HG03460 (cell line): ENCODE data around the gene PARP15.
"Not testable (repeated sequence)": the region's sequence is repeated elsewhere in the genome, so short reads cannot be mapped to it uniquely, and the experiment has no call there.

Experiments
- ATAC-seq: cut with Tn5 transposase; IDR thresholded peaks from one replicate; pipeline ENCODE4 v1.9.1; 2021; ENCODE audit not compliant: unreplicated experiment

PARP15 gene

GRCh38 chr3:122577409-122578031 is at the start of gene PARP15:
Gene PARP15 (plus strand): TSS chr3:122577650. CDS start chr3:122577668, 18 bp downstream.
- ATAC-seq: no peak

GRCh38 chr3:122530164-122530563 is 47.3 kb upstream of the PARP15 start:
- no peak for ATAC-seq

- no peak for ATAC-seq
These were observed 44.0 kb upstream of the PARP15 start for GRCh38 chr3:122533480-122533879.

GRCh38 chr3:122533931-122534334 is 43.5 kb upstream of the PARP15 start:
- ATAC-seq: peak; percentile 100

GRCh38 chr3:122535964-122536631 is 41.4 kb upstream of the PARP15 start:
- no peak for ATAC-seq

GRCh38 chr3:122536632-122537001 is 40.8 kb upstream of the PARP15 start:
- no peak for ATAC-seq

GRCh38 chr3:122538956-122539490 is 38.4 kb upstream of the PARP15 start:
- no peak for ATAC-seq

GRCh38 chr3:122546151-122546550 is 31.3 kb upstream of the PARP15 start:
- no peak for ATAC-seq

GRCh38 chr3:122548076-122548475 is 29.4 kb upstream of the PARP15 start:
- no peak for ATAC-seq

GRCh38 chr3:122548619-122549018 is 28.8 kb upstream of the PARP15 start:
- no peak for ATAC-seq

GRCh38 chr3:122553171-122553570 is 24.3 kb upstream of the PARP15 start:
- no peak for ATAC-seq

GRCh38 chr3:122555275-122556071 is 22.0 kb upstream of the PARP15 start:
- no peak for ATAC-seq

GRCh38 chr3:122557356-122557755 is 20.1 kb upstream of the PARP15 start:
- no peak for ATAC-seq

- ATAC-seq: no peak
These were observed 18.8 kb upstream of the PARP15 start for GRCh38 chr3:122558605-122559004.

- no peak for ATAC-seq
These were observed 17.5 kb upstream of the PARP15 start for GRCh38 chr3:122559906-122560305.

- no peak for ATAC-seq
These were observed 16.8 kb upstream of the PARP15 start for GRCh38 chr3:122560680-122561079.

- ATAC-seq: no peak
These were observed 14.3 kb upstream of the PARP15 start for GRCh38 chr3:122562923-122563716.

GRCh38 chr3:122563717-122564025 is 13.8 kb upstream of the PARP15 start:
- ATAC-seq: no peak

GRCh38 chr3:122564155-122564912 is 13.1 kb upstream of the PARP15 start, which contains the start of the genes DTX3L and PARP9:
Gene DTX3L (plus strand): TSS chr3:122564338. CDS start chr3:122564427, 89 bp downstream.
Gene PARP9 (minus strand): TSS chr3:122564300. CDS start chr3:122559620, 4,680 bp downstream.
- ATAC-seq: peak; percentile 72

- not testable (repeated sequence) for ATAC-seq
These were observed 9.3 kb upstream of the PARP15 start for GRCh38 chr3:122568131-122568530.
